ENCODE data around the gene SERP2. TPM values are rescaled to one million over a fixed set of nuclear protein-coding genes. Genes with fewer than 3 reads are reported as not detected.

The SERP2 gene
- total and polyA plus RNA-seq, 2 of the 8 experiments (the other 6 are each of a cell fraction or from before 2014, with no cell fraction given), result 2.0 to 2.3 TPM

DNA sequence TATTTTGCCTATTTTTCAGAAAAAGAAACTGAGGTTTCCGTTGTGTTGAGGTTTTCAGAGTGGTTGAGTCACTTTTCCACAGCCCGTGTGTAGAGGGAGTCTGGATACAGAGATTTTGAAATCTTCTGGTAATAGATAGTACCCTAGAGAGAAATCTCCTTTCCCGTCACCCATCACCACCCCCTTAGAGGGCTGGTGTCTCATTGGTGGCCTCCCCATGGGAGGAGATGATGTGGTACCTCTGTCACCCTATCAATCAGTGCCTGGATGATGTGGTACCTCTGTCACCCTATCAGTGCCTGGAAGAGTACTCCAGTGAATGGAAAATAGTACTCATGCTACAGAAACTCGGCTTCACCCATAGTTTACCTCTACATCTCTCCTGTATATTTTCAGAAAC, 42.2 kb upstream of the SERP2 start:
- no peak overlapping the region for H3K23ac ChIP-seq (ENCODE audit: insufficient read length)
- no peak overlapping the region for H3K4me3 ChIP-seq (ENCODE audit: extremely low read depth in 1 of 4, insufficient read depth in 2 of 4, low read depth in 3 of 4, low read length in 4 of 4)
- no peaks in the 10 kb centered on the region for H3K27me3 ChIP-seq (replicated peaks in 1 of 4; ENCODE audit: control insufficient read depth in 3 of 4, extremely low read depth in 1 of 4, insufficient read depth in 3 of 4, low read length in 3 of 4)
- H4K20me1 ChIP-seq (replicated peaks in 1 of 2; ENCODE audit: control insufficient read depth in 1 of 2, insufficient read depth in 2 of 2, low read length in 2 of 2), result no peaks in the 10 kb centered on the region
- no peaks in the 10 kb centered on the region for H3K9me3 ChIP-seq (ENCODE audit: insufficient read depth in 2 of 2, low read depth in 1 of 2, low read length in 1 of 2)
- H2BK15ac ChIP-seq (ENCODE audit: low read length), result no peak overlapping the region
- no peak overlapping the region for H2BK12ac ChIP-seq (ENCODE audit: low read depth, low read length)
- H3K23me2 ChIP-seq (ENCODE audit: low read depth, low read length), result no peaks in the 10 kb centered on the region
- H3K4ac ChIP-seq (replicated peaks; ENCODE audit: insufficient read length, low read depth, low read length), result no peak overlapping the region
- no peak overlapping the region for H3K14ac ChIP-seq (ENCODE audit: insufficient read length)
- H3K4me2 ChIP-seq (ENCODE audit: insufficient read depth in 1 of 2, low read depth in 2 of 2, low read length in 2 of 2), result no peak overlapping the region
- H3K18ac ChIP-seq (ENCODE audit: extremely low read depth, low read length), result no peak overlapping the region
- H4K8ac ChIP-seq (ENCODE audit: extremely low read depth, insufficient read depth, low read length), result no peak overlapping the region
- H4K5ac ChIP-seq (ENCODE audit: insufficient read length, low read depth, low read length), result no peak overlapping the region
- no peaks in the 10 kb centered on the region for H3K79me2 ChIP-seq (ENCODE audit: control insufficient read depth in 1 of 2, insufficient read depth in 2 of 2, low read length in 2 of 2)
- POLR2A ChIA-PET (ENCODE audit: partially characterized antibody), result no interaction called here
- CTCF ChIA-PET (ENCODE audit: partially characterized antibody), result interaction anchor here (1.1 to 1.3 kb wide), 2 partner anchors 14 to 80 kb away, joined by 3 read pairs; no protein-coding TSS in a partner anchor
- H2BK120ac ChIP-seq (replicated peaks; ENCODE audit: low read depth, low read length), result no peak overlapping the region
- no peak overlapping the region for H2BK5ac ChIP-seq (ENCODE audit: low read depth, low read length)
- FAIRE-seq (no peak), DNase-seq (ENCODE audit: low read depth in 1 of 2, low spot score in 2 of 2) (no peak)
- H4K91ac ChIP-seq (replicated peaks; ENCODE audit: insufficient read length, low read length), result no peak overlapping the region
- H2AFZ ChIP-seq (ENCODE audit: low read length), result no peak overlapping the region
- H3K9ac ChIP-seq (replicated peaks in 1 of 4; ENCODE audit: extremely low read depth in 1 of 4, low read depth in 3 of 4, low read length in 3 of 4), result no peak overlapping the region
- no peaks in the 10 kb centered on the region; a peak in 2 of 7 replicates for H3K4me1 ChIP-seq (replicated peaks in 1 of 4; ENCODE audit: control insufficient read depth in 3 of 4, insufficient read depth in 4 of 4, low read length in 3 of 4)
- H2AK5ac ChIP-seq (ENCODE audit: low read depth, low read length), result no peak overlapping the region
- H2BK20ac ChIP-seq (ENCODE audit: low read length), result no peak overlapping the region
- H3K36me3 ChIP-seq (ENCODE audit: control insufficient read depth in 2 of 4, insufficient read depth in 4 of 4, low read length in 3 of 4), result no peaks in the 10 kb centered on the region
- H3K27ac ChIP-seq (ENCODE audit: low read depth, low read length), result no peak overlapping the region
- H3K79me1 ChIP-seq (ENCODE audit: low read depth, low read length), result no peaks in the 10 kb centered on the region
- 99% methylated on average over 4 of the region's 4 CpGs; no CpG with 5 or more reads in 1 of the 2 experiments for WGBS, 2 experiments (ENCODE audit: extremely low coverage in 1 of 2, insufficient coverage in 1 of 2, insufficient read length in 1 of 2, insufficient replicate concordance in 2 of 2, low coverage in 1 of 2, low lambda C conversion rate in 2 of 2, missing lambda C conversion rate in 1 of 2)
- no peak overlapping the region for H3K56ac ChIP-seq (replicated peaks; ENCODE audit: insufficient read length, low read depth, low read length)
- TF ChIP-seq RBBP5 (IDR thresholded peaks at IDR 0.05; ENCODE audit: borderline replicate concordance, low read depth, low read length) (no peak), CBX8 (IDR thresholded peaks at IDR 0.05; ENCODE audit: borderline replicate concordance, low read depth, low read length) (no peak), POLR2A (IDR thresholded peaks at IDR 0.05; ENCODE audit: control extremely low read depth in 1 of 2, low read depth in 2 of 2, low read length in 2 of 2) (no peak), SP4 (IDR thresholded peaks at IDR 0.05; ENCODE audit: low read length) (no peak), KDM5A (IDR thresholded peaks at IDR 0.05; ENCODE audit: low read length) (no peak), BACH1 (IDR thresholded peaks at IDR 0.05; ENCODE audit: low read length) (no peak), CEBPB (IDR thresholded peaks at IDR 0.05; ENCODE audit: low read depth, low read length) (no peak), EZH2 (IDR thresholded peaks at IDR 0.05; ENCODE audit: low read depth, low read length, severe bottlenecking) (no peak), RFX5 (IDR thresholded peaks at IDR 0.05; ENCODE audit: borderline replicate concordance, low read depth, low read length) (no peak), JUN (IDR thresholded peaks at IDR 0.05; ENCODE audit: low read depth, low read length) (no peak), CHD2 (IDR thresholded peaks at IDR 0.05; ENCODE audit: low read length) (no peak), RAD21 (IDR thresholded peaks at IDR 0.05 in 1 of 2, conservative IDR thresholded peaks at IDR 0.05 in 1 of 2; ENCODE audit: low read depth in 2 of 2, low read length in 2 of 2) (no peak)
- TF ChIP-seq, protein P1, sequence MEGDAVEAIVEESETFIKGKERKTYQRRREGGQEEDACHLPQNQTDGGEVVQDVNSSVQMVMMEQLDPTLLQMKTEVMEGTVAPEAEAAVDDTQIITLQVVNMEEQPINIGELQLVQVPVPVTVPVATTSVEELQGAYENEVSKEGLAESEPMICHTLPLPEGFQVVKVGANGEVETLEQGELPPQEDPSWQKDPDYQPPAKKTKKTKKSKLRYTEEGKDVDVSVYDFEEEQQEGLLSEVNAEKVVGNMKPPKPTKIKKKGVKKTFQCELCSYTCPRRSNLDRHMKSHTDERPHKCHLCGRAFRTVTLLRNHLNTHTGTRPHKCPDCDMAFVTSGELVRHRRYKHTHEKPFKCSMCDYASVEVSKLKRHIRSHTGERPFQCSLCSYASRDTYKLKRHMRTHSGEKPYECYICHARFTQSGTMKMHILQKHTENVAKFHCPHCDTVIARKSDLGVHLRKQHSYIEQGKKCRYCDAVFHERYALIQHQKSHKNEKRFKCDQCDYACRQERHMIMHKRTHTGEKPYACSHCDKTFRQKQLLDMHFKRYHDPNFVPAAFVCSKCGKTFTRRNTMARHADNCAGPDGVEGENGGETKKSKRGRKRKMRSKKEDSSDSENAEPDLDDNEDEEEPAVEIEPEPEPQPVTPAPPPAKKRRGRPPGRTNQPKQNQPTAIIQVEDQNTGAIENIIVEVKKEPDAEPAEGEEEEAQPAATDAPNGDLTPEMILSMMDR (IDR thresholded peaks at IDR 0.05; ENCODE audit: control extremely low read depth in 1 of 3, insufficient read depth in 1 of 3, low read depth in 1 of 3, low read length in 3 of 3), result no peak
